Measurements from ENCODE around the gene OSBPL5. TPM values are rescaled to one million over a fixed set of nuclear protein-coding genes. Genes with fewer than 3 reads are reported as not detected.

The OSBPL5 gene
- total RNA-seq, 1 donor from 2014 or later, result 92.0 TPM

GRCh38 chr11:3129591-3130268, 35.4 kb downstream of the OSBPL5 start:
- TF ChIP-seq CTCF (IDR thresholded peaks at IDR 0.05), result no peak
- no peaks in the 10 kb centered on the region for H3K9me3 ChIP-seq
- DNase-seq (ENCODE audit: low spot score in 2 of 2), result peak in 1 of 2 donors; percentile 56
- H3K27me3 ChIP-seq, result no peaks in the 10 kb centered on the region
- intact Hi-C loops (cut with DNase I), result no loop called here
- peaks cover 3 to 4% of the 10 kb centered on the region in 2 donors for H3K4me1 ChIP-seq
- no peak overlapping the region for H3K27ac ChIP-seq
- H3K4me3 ChIP-seq, result no peak overlapping the region
- peaks cover 21% of the 10 kb centered on the region in 2 donors for H3K36me3 ChIP-seq

GRCh38 chr11:3129181-3129590, 35.9 kb downstream of the OSBPL5 start:
- Histone ChIP-seq H3K36me3 (peaks cover 21% of the 10 kb centered on the region in 2 donors), H3K27ac (no peak overlapping the region), H3K9me3 (no peaks in the 10 kb centered on the region), H3K27me3 (no peaks in the 10 kb centered on the region), H3K4me3 (no peak overlapping the region), H3K4me1 (peaks cover 6% of the 10 kb centered on the region in 2 donors)
- DNase-seq (ENCODE audit: low spot score in 2 of 2), result no peak
- TF ChIP-seq CTCF (IDR thresholded peaks at IDR 0.05), result no peak
- intact Hi-C loops (cut with DNase I), result no loop called here

- peak overlapping the region in 1 of 2 donors; percentile 13 for H3K27ac ChIP-seq
- no peak for TF ChIP-seq CTCF (IDR thresholded peaks at IDR 0.05)
- DNase-seq (ENCODE audit: low spot score in 2 of 2), result peak in 1 of 2 donors; percentile 56
- H3K27me3 ChIP-seq, result no peaks in the 10 kb centered on the region
- intact Hi-C loops (cut with DNase I), result no loop called here
- peaks cover 21% of the 10 kb centered on the region in 2 donors for H3K36me3 ChIP-seq
- no peak overlapping the region for H3K4me3 ChIP-seq
- peaks cover 12% of the 10 kb centered on the region in 2 donors for H3K4me1 ChIP-seq
- H3K9me3 ChIP-seq, result no peaks in the 10 kb centered on the region
Observed at GRCh38 chr11:3128356-3129180, 36.5 kb downstream of the OSBPL5 start.

GRCh38 chr11:3127706-3128355, 37.3 kb downstream of the OSBPL5 start:
- Histone ChIP-seq H3K4me1 (peaks cover 15 to 19% of the 10 kb centered on the region in 2 donors), H3K27ac (peak overlapping the region in 1 of 2 donors; percentile 13)

More at GRCh38 chr11:3127706-3128355, 37.3 kb downstream of the OSBPL5 start:
- no peak for TF ChIP-seq CTCF (IDR thresholded peaks at IDR 0.05)
- Histone ChIP-seq H3K9me3 (no peaks in the 10 kb centered on the region), H3K27me3 (no peaks in the 10 kb centered on the region), H3K36me3 (peaks cover 21 to 22% of the 10 kb centered on the region in 2 donors), H3K4me3 (no peak overlapping the region)
- intact Hi-C loops (cut with DNase I), result no loop called here
- peak in 1 of 2 donors; percentile 58 for DNase-seq (ENCODE audit: low spot score in 2 of 2)
